Mononuclear cell (primary cell): ENCODE measurements around the gene LRRN1. TPM values are rescaled to one million over a fixed set of nuclear protein-coding genes. Genes with fewer than 3 reads are reported as not detected.
"Not testable (repeated sequence)": the region's sequence is repeated elsewhere in the genome, so short reads cannot be mapped to it uniquely, and the experiment has no call there.

Source experiments
- H3K27me3 ChIP-seq: 2 replicates; pipeline ENCODE4 v1.6.0; 2011; ENCODE audit warnings: low read length, control low read depth; ENCODE audit not compliant: insufficient read depth
- H3K4me1 ChIP-seq: 2 replicates; pipeline ENCODE4 v1.5.1; 2011; ENCODE audit warnings: mild to moderate bottlenecking, low read length, control low read depth; ENCODE audit not compliant: insufficient read depth
- H3K4me3 ChIP-seq: 2 replicates; pipeline ENCODE4 v1.5.1; 2011; ENCODE audit warnings: mild to moderate bottlenecking, low read length, moderate library complexity
- H3K9me3 ChIP-seq: 2 replicates; pipeline ENCODE4 v1.5.1; 2011; ENCODE audit warnings: low read depth, mild to moderate bottlenecking, control low read depth, low read length
- total RNA-seq: library from RNA; depleted of rRNA; stranded (reverse); fragments of >200 nt; gene quantifications from one replicate; pipeline ENCODE4 v1.2.3, GENCODE V29; 2012

The LRRN1 gene
- total RNA-seq, 1 donor = 1.3 TPM

DNA sequence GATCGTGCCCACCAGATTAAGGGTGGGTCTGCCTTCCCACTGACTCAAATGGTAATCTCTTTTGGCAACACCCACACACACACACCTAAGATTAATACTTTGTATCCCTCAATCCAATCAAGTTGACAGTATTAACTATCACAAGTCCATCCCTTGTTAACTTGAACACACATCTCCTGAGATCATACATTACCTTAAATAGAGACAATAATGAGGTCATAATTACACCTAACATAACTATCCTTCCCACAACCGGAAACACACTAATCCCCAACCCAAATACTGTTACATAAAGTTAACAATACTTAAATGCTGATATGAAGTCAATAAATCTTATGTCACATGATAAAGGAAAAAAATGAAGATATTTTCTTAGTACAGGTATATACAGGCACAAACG is 29.2 kb downstream of the LRRN1 start:
- H3K27me3 ChIP-seq, H3K4me1 ChIP-seq, H3K9me3 ChIP-seq, H3K4me3 ChIP-seq: not testable (repeated sequence)

DNA sequence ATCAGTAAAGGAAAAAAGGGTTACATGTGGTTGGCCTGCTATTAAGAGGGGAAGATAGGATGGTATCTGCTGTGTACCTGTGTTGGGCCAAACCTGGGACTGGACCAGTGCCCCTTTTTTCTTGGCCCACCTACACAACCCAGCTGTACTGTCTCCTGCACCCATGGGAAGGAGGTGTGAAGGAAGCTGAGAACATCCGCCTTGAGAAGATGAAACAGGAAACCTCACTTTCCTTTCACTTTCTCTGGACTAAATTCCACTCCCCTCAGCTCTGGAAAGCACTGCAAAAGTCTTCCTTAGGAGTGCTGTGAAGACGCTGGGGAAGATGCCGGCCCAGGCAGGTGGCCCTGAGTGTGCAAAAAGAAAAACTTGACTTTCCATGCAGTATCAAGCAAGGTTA is 37.6 kb downstream of the LRRN1 start:
- Histone ChIP-seq H3K27me3 (no peaks in the 10 kb centered on the region), H3K4me1 (peaks cover 6% of the 10 kb centered on the region), H3K4me3 (no peak overlapping the region), H3K9me3 (peaks cover 10% of the 10 kb centered on the region)

DNA sequence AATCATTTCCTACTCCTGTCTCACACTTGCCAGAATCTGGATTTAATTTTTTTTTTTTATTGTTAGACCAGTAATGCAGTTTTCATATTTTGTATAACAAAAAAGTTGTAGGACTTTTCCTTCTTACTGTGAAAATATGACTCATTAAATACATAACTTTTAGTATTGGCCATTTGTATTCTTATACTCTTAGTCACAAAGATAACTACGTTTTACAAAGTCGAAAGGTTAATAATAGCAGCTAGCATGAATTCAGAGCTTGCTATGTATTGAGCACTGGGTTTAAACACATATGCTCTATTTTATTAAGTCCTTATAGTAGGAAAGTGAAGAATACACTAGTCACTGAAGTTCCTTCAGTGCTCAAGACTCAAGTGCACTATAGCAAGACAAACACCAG is 43.1 kb downstream of the LRRN1 start:
- peaks cover 10% of the 10 kb centered on the region for H3K9me3 ChIP-seq
- H3K4me1 ChIP-seq = no peaks in the 10 kb centered on the region
- no peaks in the 10 kb centered on the region for H3K27me3 ChIP-seq
- H3K4me3 ChIP-seq = no peak overlapping the region

DNA sequence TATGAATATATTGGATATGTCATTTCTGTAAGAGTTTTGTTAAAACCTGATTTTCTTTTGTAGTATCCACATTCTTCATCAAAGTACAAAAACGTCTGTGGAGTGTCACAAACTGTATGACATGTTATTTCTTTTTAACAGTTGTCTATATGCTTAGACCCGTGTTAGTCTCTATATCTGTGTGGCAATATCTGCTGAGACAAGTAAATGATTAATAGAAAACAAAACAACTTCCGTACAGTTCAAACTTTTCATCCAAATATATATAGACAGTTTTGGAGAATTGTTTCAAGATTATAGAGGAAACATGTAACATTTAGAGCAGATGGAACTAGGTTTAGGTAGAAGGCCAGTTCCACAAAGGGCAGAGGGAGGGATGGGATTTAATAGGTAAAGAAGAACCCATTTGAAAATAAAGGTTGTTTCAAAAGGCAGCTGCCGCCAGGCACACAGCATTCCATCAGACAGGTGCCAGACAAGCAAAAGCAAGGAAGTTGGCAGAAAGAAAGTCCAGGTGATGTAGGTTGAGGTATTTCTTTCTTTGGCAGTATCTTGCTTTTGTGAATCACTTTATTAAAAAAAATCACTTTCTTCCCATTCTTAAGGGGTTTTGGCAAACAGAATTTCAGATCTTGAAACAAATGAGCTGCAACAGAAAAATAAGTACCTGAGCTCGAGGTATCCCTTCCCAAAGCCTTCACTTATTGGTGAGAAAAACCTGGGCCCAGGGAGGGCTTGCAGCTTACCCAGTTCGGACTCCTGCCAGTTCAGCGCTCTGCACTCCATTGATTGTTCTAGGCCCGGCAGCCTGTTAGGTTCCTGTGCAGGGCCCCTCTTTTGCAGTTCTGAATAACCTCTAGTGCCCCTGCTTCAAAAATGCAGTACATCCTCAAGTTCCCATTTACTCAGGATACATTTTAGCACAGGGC is 49.0 kb downstream of the LRRN1 start:
- H3K4me3 ChIP-seq = no peak overlapping the region
- no peaks in the 10 kb centered on the region for H3K9me3 ChIP-seq
- no peaks in the 10 kb centered on the region for H3K27me3 ChIP-seq
- no peaks in the 10 kb centered on the region for H3K4me1 ChIP-seq

DNA sequence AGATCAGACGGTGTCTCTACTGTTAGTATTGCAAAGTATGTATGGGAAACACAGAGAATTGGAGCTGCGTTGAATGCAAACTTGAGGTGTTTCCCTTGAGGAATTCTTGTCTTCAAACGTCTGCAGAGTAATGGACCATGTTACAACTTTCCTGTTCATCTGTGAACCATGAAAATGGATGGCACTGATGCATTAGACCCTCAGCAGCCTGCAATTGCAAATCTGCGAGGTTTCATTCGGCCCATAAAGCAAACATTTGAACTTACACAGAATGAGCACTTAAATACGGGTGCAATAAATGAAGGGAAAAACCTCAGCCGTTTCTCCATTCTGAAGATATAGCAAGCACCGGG is 49.7 kb downstream of the LRRN1 start:
- Histone ChIP-seq H3K27me3 (no peaks in the 10 kb centered on the region), H3K4me1 (no peaks in the 10 kb centered on the region), H3K9me3 (no peaks in the 10 kb centered on the region), H3K4me3 (no peak overlapping the region)

DNA sequence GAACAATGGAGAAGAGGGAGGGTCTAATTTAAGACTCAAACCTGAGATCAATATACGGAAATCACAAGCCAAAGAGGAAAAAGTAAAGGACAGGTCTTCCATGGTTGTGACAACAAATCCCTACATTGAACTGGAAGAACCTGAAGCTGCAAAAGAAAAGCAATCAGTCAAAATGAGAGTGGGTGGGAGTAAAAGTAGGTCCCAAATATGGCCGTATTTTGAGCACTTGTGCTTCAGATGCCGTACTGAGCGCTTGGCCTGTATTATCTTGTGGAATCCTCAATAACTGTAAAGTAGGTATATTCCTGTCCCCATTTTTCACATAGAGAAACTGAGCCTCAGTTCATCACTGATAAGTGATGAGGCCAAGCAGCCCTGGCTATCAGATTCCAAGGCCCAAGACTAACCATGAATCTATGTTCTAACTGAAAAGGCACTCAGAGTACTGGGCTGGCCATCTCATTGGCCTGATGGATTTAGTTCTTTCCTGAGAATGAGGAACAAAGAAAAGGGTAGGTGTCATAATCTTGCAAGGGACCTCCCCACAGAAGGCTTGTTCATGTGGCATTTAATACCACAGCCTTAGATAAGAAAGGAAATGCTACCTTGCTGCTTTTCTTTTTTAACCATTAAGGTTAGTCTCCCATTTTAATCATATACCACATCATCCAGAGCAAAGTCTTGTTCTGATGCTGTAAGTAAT is 52.5 kb downstream of the LRRN1 start:
- no peak overlapping the region for H3K4me3 ChIP-seq
- H3K27me3 ChIP-seq = no peaks in the 10 kb centered on the region
- no peaks in the 10 kb centered on the region for H3K9me3 ChIP-seq
- H3K4me1 ChIP-seq = no peaks in the 10 kb centered on the region

DNA sequence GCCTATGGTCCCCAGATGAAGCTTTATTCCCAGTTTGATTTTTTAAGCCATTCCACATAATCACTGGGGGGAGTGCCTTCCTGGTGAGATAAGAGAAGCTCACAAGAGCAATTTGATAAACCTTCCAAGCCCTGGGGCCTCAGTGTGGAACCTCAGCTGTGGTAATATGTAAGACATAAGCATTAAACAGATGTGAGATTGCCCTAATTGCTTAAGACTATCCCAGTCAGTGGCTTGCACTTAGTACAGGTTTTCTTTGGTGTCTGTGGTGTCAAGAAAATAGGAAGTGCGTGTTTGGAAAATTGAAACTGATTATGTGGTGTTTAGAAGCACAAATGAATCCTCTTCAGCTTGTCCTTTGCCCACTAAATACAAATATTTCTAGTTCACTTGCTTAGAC is 54.3 kb downstream of the LRRN1 start:
- Histone ChIP-seq H3K4me3 (no peak overlapping the region), H3K9me3 (no peaks in the 10 kb centered on the region), H3K4me1 (no peaks in the 10 kb centered on the region), H3K27me3 (no peaks in the 10 kb centered on the region)

DNA sequence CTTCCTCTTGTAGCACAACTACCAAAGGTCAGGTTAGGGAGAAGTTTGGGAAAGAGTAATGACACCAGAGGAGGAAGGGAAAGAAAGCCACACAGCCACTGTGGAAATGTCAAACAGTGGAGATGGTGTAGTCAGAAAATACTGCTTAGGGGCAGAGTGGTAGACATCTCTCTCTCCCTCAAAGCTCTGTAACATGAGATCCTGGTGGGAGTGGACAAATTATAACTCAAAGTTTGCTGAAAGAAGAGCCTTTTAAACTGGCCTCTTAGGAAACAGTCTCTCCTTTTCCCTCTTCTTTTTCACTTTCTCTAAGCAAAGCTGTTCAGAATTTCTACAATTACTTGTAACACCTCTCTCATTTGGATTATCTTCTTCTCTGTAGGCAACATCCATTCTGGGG is 55.8 kb downstream of the LRRN1 start:
- Histone ChIP-seq H3K9me3 (no peaks in the 10 kb centered on the region), H3K27me3 (no peaks in the 10 kb centered on the region), H3K4me3 (no peak overlapping the region), H3K4me1 (no peaks in the 10 kb centered on the region)

DNA sequence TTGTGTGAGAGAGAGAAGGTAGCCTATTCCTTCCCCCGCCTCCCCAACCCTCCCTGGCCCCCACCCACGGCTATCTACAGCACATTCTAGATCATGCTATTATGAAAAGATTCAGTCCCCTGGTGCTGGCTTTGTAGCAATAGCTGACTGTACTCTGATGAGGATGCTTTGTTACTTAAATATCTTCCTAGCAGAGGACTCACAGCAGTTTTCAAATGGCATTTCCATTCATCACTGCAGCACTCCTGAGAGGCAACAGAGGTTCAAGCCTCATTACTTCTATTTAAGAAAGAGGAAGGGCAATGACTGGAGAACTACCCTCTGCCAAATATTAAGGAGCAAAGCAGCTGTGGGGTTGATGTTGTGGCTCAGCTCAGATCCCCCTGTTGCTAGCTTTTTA is 61.0 kb downstream of the LRRN1 start:
- Histone ChIP-seq H3K27me3 (no peaks in the 10 kb centered on the region), H3K4me1 (no peaks in the 10 kb centered on the region), H3K9me3 (no peaks in the 10 kb centered on the region), H3K4me3 (no peak overlapping the region)

DNA sequence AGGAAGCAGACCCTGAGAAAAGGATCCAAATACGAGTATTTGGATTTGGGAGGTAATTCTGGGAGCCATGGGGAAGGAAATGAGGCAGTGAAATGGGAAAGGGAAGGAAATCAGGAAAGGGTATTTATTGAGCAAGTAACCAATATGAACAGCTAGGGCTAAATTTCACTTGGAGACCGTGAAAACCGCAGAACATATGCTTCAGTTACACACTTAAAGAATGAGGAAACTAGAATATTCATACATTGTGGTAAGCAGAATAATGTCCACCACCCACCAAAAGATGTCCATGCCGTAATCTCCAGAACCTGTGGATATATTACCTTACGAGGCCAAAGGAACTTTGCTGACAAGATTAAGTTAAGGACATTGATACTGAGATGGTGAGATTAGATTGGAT is 63.3 kb downstream of the LRRN1 start:
- no peaks in the 10 kb centered on the region for H3K4me1 ChIP-seq
- H3K9me3 ChIP-seq = no peaks in the 10 kb centered on the region
- H3K27me3 ChIP-seq = no peaks in the 10 kb centered on the region
- no peak overlapping the region for H3K4me3 ChIP-seq

DNA sequence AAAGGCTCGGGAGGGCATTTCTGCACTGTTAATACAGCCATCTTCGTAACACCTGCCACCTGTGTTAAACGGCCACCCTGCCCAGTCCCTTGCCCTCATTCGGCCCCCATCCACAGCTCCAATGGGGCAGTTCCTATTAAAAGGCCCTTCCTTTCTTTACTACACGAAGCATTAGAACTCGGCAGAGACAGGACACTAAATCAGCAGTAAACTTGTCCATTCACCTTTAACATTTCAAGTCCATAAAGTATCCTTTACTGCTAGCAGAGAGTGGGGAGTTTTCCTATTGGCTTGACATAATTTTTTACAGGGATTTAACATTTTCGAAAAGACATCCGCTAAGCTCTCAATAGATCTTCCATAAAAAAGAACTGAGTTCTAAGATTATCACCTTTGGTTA is 76.3 kb downstream of the LRRN1 start:
- Histone ChIP-seq H3K4me1 (no peaks in the 10 kb centered on the region), H3K9me3 (no peaks in the 10 kb centered on the region)

DNA sequence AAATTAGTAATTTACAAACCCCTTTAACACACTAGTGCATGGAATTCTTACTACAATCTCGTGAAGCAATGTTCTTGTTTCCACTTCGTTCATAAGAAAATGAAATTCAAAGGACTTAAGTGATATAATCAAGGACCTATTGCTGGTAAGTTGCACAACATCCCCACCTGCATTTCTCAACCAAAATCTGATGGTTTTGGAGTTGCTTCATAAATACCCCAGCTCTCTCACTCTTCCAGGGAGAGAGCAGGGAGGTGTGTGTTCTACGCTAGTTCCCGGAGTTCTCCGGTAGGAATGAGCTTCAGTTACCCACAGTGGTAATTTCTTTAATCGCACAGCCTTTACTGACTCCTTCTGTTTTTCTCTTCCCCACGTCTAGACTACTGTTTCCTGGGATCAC is 81.8 kb downstream of the LRRN1 start:
- Histone ChIP-seq H3K4me1 (no peaks in the 10 kb centered on the region), H3K4me3 (no peak overlapping the region), H3K9me3 (no peaks in the 10 kb centered on the region), H3K27me3 (no peaks in the 10 kb centered on the region)

More for the DNA sequence above, 76.3 kb downstream of the LRRN1 start:
- Histone ChIP-seq H3K4me3 (no peak overlapping the region), H3K27me3 (no peaks in the 10 kb centered on the region)

DNA sequence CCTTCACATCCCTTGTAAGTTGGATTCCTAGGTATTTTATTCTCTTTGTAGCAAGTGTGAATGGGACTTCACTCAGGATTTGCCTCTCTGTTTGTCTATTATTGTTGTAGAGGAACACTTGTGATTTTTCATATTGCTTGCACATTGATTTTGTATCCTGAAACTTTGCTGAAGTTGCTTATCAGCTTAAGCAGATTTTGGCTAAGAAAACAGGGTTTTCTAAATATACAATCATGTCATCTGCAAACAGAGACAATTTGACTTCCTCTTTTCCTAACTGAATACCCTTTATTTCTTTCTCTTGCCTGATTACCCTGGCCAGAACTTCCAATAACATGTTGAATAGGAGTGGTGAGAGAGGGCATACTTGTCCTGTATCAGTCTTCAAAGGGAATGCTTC is 88.1 kb downstream of the LRRN1 start:
- H3K4me3 ChIP-seq, H3K27me3 ChIP-seq, H3K4me1 ChIP-seq, H3K9me3 ChIP-seq: not testable (repeated sequence)

DNA sequence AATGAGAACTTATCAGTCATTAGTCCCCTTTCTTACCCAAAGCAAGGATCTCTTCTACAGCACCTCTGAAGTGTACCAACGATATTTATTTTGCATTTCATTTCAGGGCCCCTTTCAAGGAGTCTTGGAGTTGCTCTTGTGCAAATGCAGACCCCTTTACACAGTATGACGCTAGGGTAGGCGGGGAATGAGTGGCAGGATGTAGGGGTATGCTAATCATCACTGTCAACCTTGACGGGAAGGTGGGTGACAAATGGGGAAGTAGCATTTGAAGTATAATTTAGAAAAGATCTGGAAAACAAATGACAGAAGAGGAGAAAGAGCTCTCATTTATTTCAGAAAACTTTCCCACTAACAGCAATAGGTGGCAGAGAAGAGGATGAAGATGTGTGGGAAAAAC is 94.4 kb downstream of the LRRN1 start:
- Histone ChIP-seq H3K4me1 (no peaks in the 10 kb centered on the region), H3K9me3 (no peaks in the 10 kb centered on the region), H3K4me3 (no peak overlapping the region), H3K27me3 (no peaks in the 10 kb centered on the region)
